Germinal center (tissue), 1 donor: Measurements from ENCODE around the gene WNT5B.
A peak's percentile ranks its signal among the peaks of the same experiment; 100 is the strongest.

Source experiments
- DNase-seq: peaks from one replicate; pipeline ENCODE4 v3.0.0; 2012; ENCODE audit warnings: mixed read lengths, low spot score

WNT5B gene

DNA sequence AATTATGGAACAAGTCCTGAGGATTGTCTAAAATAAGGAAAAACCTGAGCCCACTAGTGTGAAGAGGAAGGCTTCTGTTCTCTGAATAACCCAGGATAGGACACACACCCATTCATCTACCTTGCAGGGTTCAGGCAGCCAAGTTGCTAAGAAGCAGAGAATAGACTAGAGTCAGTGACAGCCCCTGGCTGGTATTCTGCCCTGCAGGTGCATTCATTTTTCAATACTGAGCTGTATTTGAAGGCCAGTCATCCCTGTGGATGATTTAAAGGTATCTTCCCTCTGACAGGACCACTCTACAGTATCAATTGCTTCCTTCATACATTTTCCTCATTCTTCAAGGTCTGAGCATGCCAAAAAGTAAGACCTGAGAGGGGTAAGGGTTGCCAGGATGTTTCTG lies 22.9 kb downstream of the WNT5B start:
- no peak for DNase-seq

- DNase-seq: no peak
Measured at GRCh38 chr12:1655225-1655788, 26.3 kb downstream of the WNT5B start.

GRCh38 chr12:1656902-1657301 lies 27.9 kb downstream of the WNT5B start:
- DNase-seq: no peak

GRCh38 chr12:1657688-1658087 lies 28.7 kb downstream of the WNT5B start:
- no peak for DNase-seq

GRCh38 chr12:1660304-1661187 lies 31.5 kb downstream of the WNT5B start:
- no peak for DNase-seq

DNA sequence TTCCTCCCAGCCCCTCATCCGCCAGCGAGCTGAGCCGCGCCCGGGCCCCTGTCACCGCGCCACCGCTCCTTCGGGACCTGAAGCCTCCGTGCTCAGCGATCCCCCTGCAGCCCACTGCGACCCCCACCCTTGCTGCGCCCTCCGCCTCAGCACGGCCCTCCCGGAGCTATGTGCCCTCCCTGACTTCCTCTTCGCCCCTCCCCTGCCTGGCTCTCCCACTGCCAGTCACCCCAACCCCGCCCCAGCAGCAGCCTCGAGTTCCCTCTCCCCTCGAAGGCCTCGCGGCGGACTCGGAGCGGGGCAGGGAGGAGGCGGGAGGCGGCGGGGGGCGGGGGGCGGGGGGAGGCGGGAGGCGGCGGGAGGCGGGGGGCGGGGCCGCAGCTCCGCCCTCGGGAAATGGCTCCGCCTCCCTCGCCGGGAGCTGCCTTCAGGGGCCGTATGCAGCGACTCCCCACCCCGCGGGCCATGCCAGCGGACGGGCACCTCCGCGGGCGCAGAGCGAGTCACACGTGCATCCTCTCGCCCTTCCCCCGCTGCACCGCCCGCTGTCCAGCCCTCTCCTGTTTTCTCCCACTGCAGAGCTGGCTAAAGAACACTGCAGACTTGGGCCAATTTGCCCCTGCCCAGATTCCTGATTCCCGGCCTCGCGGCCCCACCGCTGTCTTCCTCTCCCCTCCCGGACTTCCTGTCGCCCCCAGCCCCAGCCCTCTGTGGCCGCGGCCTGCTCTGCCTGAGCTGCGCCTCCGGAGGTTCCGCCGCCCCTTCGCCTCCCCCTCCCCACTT lies 32.7 kb downstream of the WNT5B start:
- peak; percentile 86 for DNase-seq

- no peak for DNase-seq
Measured at GRCh38 chr12:1662761-1663439, 33.9 kb downstream of the WNT5B start.

DNA sequence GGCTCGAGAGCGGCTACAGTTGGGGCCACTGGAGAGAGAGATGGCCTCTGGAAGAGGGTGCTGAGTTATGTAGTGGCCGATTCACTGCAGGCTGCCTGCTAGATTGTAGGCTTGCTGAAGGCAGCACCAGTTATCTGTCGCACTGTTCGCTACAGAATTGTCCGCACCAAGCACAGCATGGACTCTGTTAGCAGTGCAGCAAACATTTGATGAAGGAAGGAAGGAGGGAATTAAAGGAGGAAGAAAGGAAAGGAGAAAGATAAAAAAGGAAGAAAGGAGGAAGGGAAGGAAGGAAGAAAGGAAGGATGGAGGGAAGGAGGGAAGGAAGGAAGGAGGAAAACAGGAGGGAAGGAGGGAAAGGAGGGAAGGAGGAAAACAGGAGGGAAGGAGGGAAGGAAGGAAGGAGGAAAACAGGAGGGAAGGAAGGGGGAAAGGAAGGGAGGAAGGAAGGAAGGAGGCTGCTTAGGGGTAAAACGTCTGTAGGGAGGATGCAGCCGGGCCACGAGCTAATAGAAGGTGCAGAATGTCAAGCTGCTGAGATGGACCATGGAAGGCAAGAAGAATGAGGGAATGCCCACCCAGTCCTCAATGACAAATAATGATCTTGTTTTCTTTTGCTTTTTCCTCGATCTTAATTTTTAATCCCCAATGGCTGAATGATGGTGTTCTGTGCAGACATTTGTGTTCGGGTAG lies 34.6 kb downstream of the WNT5B start:
- DNase-seq: no peak

GRCh38 chr12:1665366-1665765 lies 36.3 kb downstream of the WNT5B start:
- DNase-seq: no peak

GRCh38 chr12:1666215-1666614 lies 37.2 kb downstream of the WNT5B start:
- no peak for DNase-seq

GRCh38 chr12:1666685-1667162 lies 37.7 kb downstream of the WNT5B start:
- DNase-seq: no peak

- DNase-seq: no peak
Measured at GRCh38 chr12:1668833-1669543, 40.0 kb downstream of the WNT5B start.

GRCh38 chr12:1670358-1671268 lies 41.6 kb downstream of the WNT5B start:
- no peak for DNase-seq

DNA sequence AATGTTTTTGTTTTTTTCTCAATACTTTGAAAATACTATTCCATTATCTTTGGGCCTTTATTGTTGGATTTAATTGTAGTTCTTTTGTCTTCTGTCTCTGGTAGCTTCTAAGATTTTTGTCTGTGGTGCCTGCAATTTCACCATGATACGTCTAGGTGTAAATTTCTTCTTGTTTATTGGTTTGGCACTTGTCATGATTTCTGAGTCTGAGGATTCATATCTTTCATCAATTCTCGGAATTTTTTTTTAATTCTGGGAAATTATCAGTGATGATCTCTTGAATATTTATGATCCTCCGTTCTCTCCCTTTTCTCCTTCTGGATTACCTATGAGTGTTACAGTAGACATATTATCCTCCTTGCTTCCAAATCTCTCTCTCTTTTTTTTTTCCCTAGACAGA lies 47.0 kb downstream of the WNT5B start:
- DNase-seq: no peak

- no peak for DNase-seq
Measured at GRCh38 chr12:1680804-1681492, 51.9 kb downstream of the WNT5B start.

- no peak for DNase-seq
Measured at GRCh38 chr12:1681493-1681807, 52.4 kb downstream of the WNT5B start.

DNA sequence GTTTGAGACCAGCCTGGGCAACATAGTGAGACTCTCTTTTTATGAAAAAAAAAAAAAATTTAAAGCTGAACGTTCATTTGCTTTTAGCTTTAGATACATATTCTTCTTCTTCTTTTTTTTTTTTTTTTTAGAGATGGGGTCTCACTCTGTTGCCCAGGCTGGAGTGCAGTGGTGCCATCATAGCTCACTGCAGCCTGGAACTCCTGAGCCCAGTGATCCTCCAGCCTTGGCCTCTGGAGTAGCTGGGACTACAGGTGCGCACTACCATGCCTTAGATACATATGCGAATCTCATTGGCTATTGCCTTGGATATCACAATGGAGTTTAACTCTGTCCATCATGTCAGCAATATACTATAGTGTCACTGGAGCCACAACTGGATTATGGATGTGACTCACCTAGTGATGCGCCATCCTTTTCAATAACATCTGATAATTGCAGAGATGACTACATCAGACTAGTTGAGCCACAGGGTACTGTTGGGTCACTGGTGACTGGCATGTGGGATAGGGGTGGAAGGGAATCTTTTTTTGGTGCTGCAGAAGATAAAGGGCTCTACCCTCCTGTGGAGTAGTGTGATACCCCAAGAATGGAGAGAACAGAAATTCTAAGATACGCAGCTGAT lies 59.2 kb downstream of the WNT5B start:
- no peak for DNase-seq

DNA sequence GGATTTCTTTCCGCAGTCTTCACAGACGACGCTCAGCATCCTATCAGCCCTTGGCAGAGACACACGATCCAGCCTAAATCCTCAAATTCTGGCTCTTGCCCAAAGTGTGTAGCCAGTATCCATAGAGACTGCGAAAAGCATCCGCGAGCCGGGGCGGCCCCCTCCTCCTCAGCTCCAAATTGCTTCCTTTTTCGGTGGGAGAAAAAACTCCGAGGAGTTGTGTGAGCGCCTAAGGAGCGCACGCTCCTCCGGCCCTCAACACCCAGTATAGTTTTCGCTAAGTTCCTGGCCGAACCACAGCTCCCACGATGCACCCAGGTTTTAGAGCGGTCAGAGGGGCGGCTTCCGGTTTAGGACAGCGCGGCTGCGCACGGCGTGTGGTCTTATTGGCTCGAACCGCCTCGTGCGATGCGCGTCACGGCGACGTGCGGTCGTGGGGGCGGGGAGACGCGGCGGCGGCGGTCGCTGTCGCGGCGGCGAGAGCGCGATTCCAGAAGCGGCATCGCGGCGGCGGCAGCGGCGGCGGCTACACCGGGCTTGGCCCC lies 61.6 kb downstream of the WNT5B start, which contains the start of gene ADIPOR2:
ADIPOR2 (plus strand) TSS at position 493 of the 545 bp plus-strand sequence. CDS start 63,274 bp downstream, outside the sequence.
- peak; percentile 98 for DNase-seq
